GM23338 (cell line): ENCODE results near the gene FYCO1. TPM values are rescaled to one million over a fixed set of nuclear protein-coding genes. Genes with fewer than 3 reads are reported as not detected.

Source experiments
- ATAC-seq: fragments of 200-7000 bp; cut with Tn5 transposase; 3 replicates; pipeline ENCODE4 v1.9.1; 2020
- DNase-seq: peaks from one replicate; pipeline ENCODE4 v3.0.0-alpha.2; 2015; ENCODE audit warnings: low spot score
- H2AFZ ChIP-seq: fragments of 200-600 bp; sonication (generic); 2 replicates; pipeline ENCODE4 v1.8.0; 2016; ENCODE audit warnings: antibody characterized with exemption, mild to moderate bottlenecking, moderate library complexity
- H3F3A ChIP-seq: fragments of 200-600 bp; sonication (generic); replicated peaks from 2 replicates; pipeline ENCODE4 v1.8.0; 2017; ENCODE audit warnings: antibody characterized with exemption, mixed run types, low read depth
- H3K27ac ChIP-seq: fragments of 200-600 bp; sonication (generic); 2 replicates; pipeline ENCODE4 v1.6.1; 2016; ENCODE audit warnings: low read depth
- H3K27me3 ChIP-seq: fragments of 200-600 bp; sonication (generic); 2 replicates; pipeline ENCODE4 v1.8.0; 2016; ENCODE audit warnings: mild to moderate bottlenecking, mixed run types, moderate library complexity; ENCODE audit not compliant: insufficient read depth
- H3K36me3 ChIP-seq: fragments of 200-600 bp; sonication (generic); 2 replicates; pipeline ENCODE4 v1.8.0; 2016; ENCODE audit warnings: mild to moderate bottlenecking; ENCODE audit not compliant: insufficient read depth
- H3K4me1 ChIP-seq: fragments of 200-600 bp; sonication (generic); 2 replicates; pipeline ENCODE4 v1.8.0; 2016; ENCODE audit warnings: mild to moderate bottlenecking, moderate library complexity; ENCODE audit not compliant: insufficient read depth
- H3K4me2 ChIP-seq: fragments of 200-600 bp; sonication (generic); 2 replicates; pipeline ENCODE4 v1.7.1; 2017; ENCODE audit warnings: mixed run types
- H3K4me3 ChIP-seq: fragments of 200-600 bp; sonication (generic); 2 replicates; pipeline ENCODE4 v1.6.1; 2016; ENCODE audit warnings: mixed run types
- H3K79me2 ChIP-seq: fragments of 200-600 bp; sonication (generic); replicated peaks from 2 replicates; pipeline ENCODE4 v1.8.0; 2017; ENCODE audit warnings: mild to moderate bottlenecking; ENCODE audit not compliant: insufficient read depth
- H3K9me2 ChIP-seq: fragments of 200-600 bp; sonication (generic); 2 replicates; pipeline ENCODE4 v1.8.0; 2017; ENCODE audit not compliant: insufficient read depth
- H4K20me1 ChIP-seq: fragments of 200-600 bp; sonication (generic); replicated peaks from 2 replicates; pipeline ENCODE4 v1.8.0; 2017; ENCODE audit warnings: mild to moderate bottlenecking; ENCODE audit not compliant: insufficient read depth
- H3K27ac Mint-ChIP-seq: 2 replicates; pipeline ENCODE4 v1.8.0; 2020; ENCODE audit warnings: inconsistent platforms, mild to moderate bottlenecking, moderate library complexity, mixed read lengths
- H3K27me3 Mint-ChIP-seq: 3 replicates; pipeline ENCODE4 v1.8.0; 2022; ENCODE audit warnings: low read depth, mild to moderate bottlenecking, moderate library complexity, mixed read lengths, inconsistent platforms; ENCODE audit not compliant: insufficient read depth, poor library complexity
- H3K36me3 Mint-ChIP-seq: 3 replicates; pipeline ENCODE4 v1.8.0; 2021; ENCODE audit warnings: low read depth, mild to moderate bottlenecking, inconsistent platforms, moderate library complexity, mixed read lengths
- H3K4me1 Mint-ChIP-seq: 3 replicates; pipeline ENCODE4 v1.8.0; 2020; ENCODE audit warnings: mild to moderate bottlenecking, inconsistent platforms, mixed read lengths
- H3K4me3 Mint-ChIP-seq: 3 replicates; pipeline ENCODE4 v1.8.0; 2021; ENCODE audit warnings: moderate library complexity, mild to moderate bottlenecking, inconsistent platforms, mixed read lengths
- H3K9me3 Mint-ChIP-seq: 3 replicates; pipeline ENCODE4 v1.8.0; 2020; ENCODE audit warnings: moderate library complexity, mild to moderate bottlenecking, inconsistent platforms, mixed read lengths
- CREB1 ChIP-seq: fragments of 250-450 bp; sonication (Bioruptor Pico); IDR thresholded peaks from 2 replicates; pipeline ENCODE4 v1.5.0; 2020; ENCODE audit warnings: low read depth, mild to moderate bottlenecking, moderate library complexity
- EZH2 ChIP-seq: fragments of 200-600 bp; sonication (generic); IDR thresholded peaks from one replicate; pipeline ENCODE4 v1.8.0; 2017; ENCODE audit warnings: antibody characterized with exemption, mild to moderate bottlenecking, low read depth; ENCODE audit not compliant: unreplicated experiment
- EZH2phosphoT487 ChIP-seq: fragments of 200-600 bp; sonication (generic); IDR thresholded peaks from one replicate; pipeline ENCODE4 v1.8.1; 2018; ENCODE audit warnings: antibody characterized with exemption; ENCODE audit not compliant: unreplicated experiment
- STAT1 ChIP-seq: IDR thresholded peaks from one replicate; pipeline ENCODE4 v1.6.1; 2016; ENCODE audit warnings: antibody characterized with exemption; ENCODE audit not compliant: unreplicated experiment
- polyA plus RNA-seq: library from polyadenylated mRNA; unstranded; fragments of >200 nt; fragmentation: Nextera tagmentation; extraction: Ambion mirVana; gene quantifications from 2 replicates; pipeline ENCODE4 v1.2.1, GENCODE V29; 2016
- total RNA-seq: library from RNA; depleted of rRNA; stranded (reverse); fragments of >200 nt; shearing (Covaris generic); gene quantifications from 2 replicates; pipeline ENCODE4 v1.2.3, GENCODE V29; 2014
- TF ChIP-seq, protein P1 (sequence below): fragments of 250-450 bp; sonication (Bioruptor Pico); IDR thresholded peaks from 2 replicates; pipeline ENCODE4 v1.5.0; 2020; ENCODE audit warnings: mild to moderate bottlenecking, moderate library complexity
- TF ChIP-seq, protein P2 (sequence below): IDR thresholded peaks from 2 replicates; pipeline ENCODE4 v1.6.1; 2016; ENCODE audit warnings: antibody characterized with exemption

FYCO1 gene
- total and polyA plus RNA-seq, 2 experiments from 2014 or later = 4.5 to 17.2 TPM

DNA sequence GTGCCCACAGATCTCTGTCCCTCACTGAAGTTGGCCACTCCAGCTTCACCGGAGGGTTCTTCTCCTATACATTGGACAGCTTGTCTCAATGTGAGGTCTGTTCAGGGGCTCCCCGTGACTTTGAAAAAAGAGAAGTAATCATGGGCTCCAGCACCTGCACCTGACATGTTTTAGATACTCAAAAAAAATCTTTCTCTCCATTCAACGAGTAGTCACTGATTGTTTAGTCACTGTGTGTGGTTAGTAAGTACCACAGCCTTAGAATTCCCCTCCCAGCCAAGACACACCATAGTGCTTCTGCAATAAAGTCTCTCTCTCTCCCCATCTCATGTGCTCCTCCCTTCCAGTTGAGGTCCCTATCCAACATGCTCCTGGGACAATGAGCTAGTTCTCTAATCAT is 90.7 kb downstream of the FYCO1 start (continued):
- TF ChIP-seq, protein P1, sequence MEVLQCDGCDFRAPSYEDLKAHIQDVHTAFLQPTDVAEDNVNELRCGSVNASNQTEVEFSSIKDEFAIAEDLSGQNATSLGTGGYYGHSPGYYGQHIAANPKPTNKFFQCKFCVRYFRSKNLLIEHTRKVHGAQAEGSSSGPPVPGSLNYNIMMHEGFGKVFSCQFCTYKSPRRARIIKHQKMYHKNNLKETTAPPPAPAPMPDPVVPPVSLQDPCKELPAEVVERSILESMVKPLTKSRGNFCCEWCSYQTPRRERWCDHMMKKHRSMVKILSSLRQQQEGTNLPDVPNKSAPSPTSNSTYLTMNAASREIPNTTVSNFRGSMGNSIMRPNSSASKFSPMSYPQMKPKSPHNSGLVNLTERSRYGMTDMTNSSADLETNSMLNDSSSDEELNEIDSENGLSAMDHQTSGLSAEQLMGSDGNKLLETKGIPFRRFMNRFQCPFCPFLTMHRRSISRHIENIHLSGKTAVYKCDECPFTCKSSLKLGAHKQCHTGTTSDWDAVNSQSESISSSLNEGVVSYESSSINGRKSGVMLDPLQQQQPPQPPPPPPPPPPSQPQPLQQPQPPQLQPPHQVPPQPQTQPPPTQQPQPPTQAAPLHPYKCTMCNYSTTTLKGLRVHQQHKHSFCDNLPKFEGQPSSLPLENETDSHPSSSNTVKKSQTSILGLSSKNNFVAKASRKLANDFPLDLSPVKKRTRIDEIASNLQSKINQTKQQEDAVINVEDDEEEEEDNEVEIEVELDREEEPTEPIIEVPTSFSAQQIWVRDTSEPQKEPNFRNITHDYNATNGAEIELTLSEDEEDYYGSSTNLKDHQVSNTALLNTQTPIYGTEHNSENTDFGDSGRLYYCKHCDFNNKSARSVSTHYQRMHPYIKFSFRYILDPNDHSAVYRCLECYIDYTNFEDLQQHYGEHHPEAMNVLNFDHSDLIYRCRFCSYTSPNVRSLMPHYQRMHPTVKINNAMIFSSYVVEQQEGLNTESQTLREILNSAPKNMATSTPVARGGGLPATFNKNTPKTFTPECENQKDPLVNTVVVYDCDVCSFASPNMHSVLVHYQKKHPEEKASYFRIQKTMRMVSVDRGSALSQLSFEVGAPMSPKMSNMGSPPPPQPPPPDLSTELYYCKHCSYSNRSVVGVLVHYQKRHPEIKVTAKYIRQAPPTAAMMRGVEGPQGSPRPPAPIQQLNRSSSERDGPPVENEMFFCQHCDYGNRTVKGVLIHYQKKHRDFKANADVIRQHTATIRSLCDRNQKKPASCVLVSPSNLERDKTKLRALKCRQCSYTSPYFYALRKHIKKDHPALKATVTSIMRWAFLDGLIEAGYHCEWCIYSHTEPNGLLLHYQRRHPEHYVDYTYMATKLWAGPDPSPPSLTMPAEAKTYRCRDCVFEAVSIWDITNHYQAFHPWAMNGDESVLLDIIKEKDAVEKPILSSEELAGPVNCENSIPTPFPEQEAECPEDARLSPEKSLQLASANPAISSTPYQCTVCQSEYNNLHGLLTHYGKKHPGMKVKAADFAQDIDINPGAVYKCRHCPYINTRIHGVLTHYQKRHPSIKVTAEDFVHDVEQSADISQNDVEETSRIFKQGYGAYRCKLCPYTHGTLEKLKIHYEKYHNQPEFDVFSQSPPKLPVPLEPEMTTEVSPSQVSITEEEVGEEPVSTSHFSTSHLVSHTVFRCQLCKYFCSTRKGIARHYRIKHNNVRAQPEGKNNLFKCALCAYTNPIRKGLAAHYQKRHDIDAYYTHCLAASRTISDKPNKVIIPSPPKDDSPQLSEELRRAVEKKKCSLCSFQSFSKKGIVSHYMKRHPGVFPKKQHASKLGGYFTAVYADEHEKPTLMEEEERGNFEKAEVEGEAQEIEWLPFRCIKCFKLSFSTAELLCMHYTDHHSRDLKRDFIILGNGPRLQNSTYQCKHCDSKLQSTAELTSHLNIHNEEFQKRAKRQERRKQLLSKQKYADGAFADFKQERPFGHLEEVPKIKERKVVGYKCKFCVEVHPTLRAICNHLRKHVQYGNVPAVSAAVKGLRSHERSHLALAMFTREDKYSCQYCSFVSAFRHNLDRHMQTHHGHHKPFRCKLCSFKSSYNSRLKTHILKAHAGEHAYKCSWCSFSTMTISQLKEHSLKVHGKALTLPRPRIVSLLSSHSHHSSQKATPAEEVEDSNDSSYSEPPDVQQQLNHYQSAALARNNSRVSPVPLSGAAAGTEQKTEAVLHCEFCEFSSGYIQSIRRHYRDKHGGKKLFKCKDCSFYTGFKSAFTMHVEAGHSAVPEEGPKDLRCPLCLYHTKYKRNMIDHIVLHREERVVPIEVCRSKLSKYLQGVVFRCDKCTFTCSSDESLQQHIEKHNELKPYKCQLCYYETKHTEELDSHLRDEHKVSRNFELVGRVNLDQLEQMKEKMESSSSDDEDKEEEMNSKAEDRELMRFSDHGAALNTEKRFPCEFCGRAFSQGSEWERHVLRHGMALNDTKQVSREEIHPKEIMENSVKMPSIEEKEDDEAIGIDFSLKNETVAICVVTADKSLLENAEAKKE (CRISPR knock-in tag) = no peak

DNA sequence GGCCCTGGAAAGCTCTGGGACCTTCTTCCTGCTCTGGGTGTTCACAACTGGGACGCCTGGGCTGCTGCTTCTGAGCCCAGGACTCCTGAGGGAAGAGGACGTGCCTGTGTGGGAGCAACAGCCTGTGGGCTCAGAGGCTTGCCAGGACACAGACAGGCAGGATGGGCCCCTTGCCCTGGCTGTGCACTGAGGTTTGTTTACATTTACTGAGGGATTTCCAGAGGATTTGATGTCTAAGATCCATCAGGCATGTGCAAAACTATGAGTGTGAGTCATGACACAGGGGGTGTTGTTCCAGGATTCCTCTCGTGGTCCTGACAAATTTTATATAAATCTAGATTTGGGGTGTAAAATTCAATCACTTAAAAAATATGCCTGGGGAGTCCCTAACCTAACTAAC is 98.7 kb downstream of the FYCO1 start:
- peaks cover 4% of the 10 kb centered on the region; the same call in 1 of the 2 replicates for H3K9me2 ChIP-seq
- H3K27me3 ChIP-seq = no peaks in the 10 kb centered on the region
- no peaks in the 10 kb centered on the region for H3K9me3 Mint-ChIP-seq
- peaks cover 6% of the 10 kb centered on the region; the same call in 2 of the 3 replicates for H3K4me1 Mint-ChIP-seq
- no peak overlapping the region for H3K4me3 Mint-ChIP-seq
- no peaks in the 10 kb centered on the region for H3K4me1 ChIP-seq
- H3K4me3 ChIP-seq = no peak overlapping the region
- no peaks in the 10 kb centered on the region for H3K36me3 ChIP-seq
- no peaks in the 10 kb centered on the region for H3K79me2 ChIP-seq
- H4K20me1 ChIP-seq = no peaks in the 10 kb centered on the region; the same call in 1 of the 2 replicates
- no peak overlapping the region for H3K4me2 ChIP-seq
- no peaks in the 10 kb centered on the region for H3F3A ChIP-seq
- no peaks in the 10 kb centered on the region for H3K36me3 Mint-ChIP-seq
- no peak overlapping the region for H3K27ac ChIP-seq
- peaks cover 4% of the 10 kb centered on the region for H3K27me3 Mint-ChIP-seq
- H3K27ac Mint-ChIP-seq = no peak overlapping the region
- H2AFZ ChIP-seq = no peak overlapping the region
- ATAC-seq = no peak
- DNase-seq = no peak
- TF ChIP-seq, protein P2, sequence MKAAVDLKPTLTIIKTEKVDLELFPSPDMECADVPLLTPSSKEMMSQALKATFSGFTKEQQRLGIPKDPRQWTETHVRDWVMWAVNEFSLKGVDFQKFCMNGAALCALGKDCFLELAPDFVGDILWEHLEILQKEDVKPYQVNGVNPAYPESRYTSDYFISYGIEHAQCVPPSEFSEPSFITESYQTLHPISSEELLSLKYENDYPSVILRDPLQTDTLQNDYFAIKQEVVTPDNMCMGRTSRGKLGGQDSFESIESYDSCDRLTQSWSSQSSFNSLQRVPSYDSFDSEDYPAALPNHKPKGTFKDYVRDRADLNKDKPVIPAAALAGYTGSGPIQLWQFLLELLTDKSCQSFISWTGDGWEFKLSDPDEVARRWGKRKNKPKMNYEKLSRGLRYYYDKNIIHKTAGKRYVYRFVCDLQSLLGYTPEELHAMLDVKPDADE = no peak
- TF ChIP-seq EZH2 (no peak), EZH2phosphoT487 (no peak), STAT1 (no peak), CREB1 (CRISPR knock-in tag) (no peak)
- TF ChIP-seq, protein P1 (CRISPR knock-in tag) = no peak
